Cardiac septum (tissue), 1 donor: ENCODE results near the gene KREMEN2. TPM values are rescaled to one million over a fixed set of nuclear protein-coding genes. Genes with fewer than 3 reads are reported as not detected.

Experiments used
- DNase-seq: peaks from one replicate; pipeline ENCODE4 v3.0.0-alpha.2; 2020; ENCODE audit warnings: low spot score
- intact Hi-C: fragments of 100-400 bp; cut with DNase I; formaldehyde crosslinking; loops from one replicate; pipeline ENCODE4 v1.14.0; 2022
- total RNA-seq: library from RNA; stranded (reverse); fragmentation: NEBNext Ultra II Directional; extraction: Animal tissue kit (Norgen Biotek cat#: 25700); gene quantifications from one replicate; pipeline ENCODE4 v1.2.1, GENCODE V29; 2021
- donor health status: DM: no; HTN: no; CAD: no.

Gene KREMEN2
- total RNA-seq, 1 donor from 2014 or later: not detected

DNA sequence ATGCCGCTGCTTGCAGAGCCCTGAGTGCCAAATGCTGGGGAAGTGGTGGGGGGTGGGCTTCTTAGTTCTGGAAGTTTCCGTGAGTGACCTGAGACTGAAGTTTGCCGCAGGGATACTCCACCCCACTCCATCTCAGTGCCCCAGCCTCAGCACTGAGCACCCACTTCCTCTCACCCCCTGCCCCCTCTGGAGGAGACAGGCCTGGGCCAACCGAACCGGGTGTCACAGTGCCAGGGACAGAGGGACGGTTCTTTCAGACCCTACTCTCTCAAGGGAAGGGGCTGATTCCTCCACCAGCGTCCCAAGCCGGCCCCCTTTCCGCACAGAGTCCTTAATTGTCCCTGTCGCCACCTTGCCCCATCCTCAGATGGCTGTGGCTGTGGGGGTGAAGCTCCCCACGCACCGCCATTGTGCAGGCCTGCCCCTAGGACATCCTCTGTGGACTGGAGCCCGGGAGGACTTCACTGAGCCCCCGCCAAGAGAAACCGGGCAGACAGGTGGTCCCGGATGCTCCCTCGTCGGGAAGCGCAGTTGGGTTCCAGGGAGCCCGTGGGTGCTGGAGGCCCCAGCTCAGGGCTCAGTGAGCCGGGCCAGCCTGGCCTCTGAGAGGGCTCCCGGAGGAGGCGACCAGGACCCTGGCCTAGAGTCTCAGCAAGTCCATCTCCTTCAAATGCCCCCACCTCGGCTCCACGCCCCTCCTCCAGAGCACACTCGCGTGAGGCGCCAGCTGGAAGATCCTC is 1.6 kb upstream of the KREMEN2 start:
- intact Hi-C loops: no loop called here
- no peak for DNase-seq

DNA sequence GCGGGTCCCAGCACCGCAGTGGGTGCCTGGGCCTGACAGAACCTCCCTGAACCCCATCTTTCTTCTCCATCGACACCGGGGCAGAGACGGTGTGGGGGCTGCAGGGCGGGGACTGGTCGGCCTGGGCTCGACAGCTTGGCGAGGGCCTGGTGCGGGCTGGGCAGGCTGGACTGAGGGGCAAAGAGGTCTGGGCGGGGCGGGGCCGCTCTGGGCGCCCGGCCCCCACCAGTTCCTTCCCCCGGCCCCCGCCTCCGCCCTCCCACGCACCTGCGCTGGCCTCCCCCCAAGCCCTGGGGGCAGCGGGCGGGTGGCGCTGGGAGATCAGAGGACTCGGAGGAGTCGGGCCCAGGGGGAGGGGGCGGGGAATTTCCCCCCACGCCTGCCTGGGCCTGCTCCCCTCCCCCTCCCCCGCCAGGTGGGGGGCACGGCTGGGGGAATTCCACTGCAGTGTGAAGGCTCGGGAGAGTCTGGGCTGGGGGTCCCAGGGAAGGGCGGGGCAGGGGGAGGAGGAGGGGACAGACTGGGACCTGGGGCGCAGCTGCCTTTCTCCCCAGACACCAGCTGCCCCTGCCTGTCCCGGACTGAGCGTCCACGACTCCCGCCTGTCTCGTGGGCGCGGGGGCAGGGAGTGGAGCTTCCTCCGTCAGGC is 877 bp upstream of the KREMEN2 start:
- no peak for DNase-seq

DNA sequence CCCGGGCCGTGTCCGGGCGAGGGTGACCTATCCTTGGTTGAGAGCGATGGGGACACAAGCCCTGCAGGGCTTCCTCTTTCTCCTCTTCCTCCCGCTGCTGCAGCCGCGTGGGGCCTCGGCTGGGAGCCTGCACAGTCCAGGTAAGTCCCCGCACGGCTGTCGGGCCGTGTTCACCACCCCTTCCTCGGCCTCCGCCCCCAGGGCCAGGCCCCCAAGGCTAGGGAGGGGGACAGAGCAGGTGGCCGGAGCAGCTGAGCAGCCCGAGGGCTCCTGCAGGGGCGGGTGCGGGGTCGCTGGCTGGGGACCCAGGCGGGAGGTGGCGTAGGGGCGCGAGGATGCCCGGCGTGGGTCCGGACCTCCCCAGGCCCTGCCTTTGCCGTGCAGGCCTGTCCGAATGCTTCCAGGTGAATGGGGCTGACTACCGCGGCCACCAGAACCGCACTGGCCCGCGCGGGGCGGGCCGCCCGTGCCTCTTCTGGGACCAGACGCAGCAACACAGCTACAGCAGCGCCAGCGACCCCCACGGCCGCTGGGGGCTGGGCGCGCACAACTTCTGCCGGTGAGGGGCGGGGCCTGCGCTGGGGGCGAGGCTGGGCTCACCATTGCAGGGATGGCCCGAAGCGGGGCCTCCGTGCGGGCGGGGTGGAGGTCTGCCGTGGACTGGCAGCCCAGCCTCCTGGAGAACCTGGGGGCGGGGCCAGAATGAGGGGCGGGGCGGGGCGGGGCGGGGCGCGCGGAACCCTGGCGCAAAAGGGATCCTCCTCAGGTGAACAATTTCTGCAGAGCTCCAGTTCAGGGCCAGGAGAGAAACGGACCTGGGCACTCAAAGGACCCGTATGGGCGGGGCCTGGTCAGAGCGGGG is 631 bp downstream of the KREMEN2 start:
- DNase-seq: no peak
- intact Hi-C loops: no loop called here

More for the DNA sequence above, 877 bp upstream of the KREMEN2 start:
- intact Hi-C loops: no loop called here

DNA sequence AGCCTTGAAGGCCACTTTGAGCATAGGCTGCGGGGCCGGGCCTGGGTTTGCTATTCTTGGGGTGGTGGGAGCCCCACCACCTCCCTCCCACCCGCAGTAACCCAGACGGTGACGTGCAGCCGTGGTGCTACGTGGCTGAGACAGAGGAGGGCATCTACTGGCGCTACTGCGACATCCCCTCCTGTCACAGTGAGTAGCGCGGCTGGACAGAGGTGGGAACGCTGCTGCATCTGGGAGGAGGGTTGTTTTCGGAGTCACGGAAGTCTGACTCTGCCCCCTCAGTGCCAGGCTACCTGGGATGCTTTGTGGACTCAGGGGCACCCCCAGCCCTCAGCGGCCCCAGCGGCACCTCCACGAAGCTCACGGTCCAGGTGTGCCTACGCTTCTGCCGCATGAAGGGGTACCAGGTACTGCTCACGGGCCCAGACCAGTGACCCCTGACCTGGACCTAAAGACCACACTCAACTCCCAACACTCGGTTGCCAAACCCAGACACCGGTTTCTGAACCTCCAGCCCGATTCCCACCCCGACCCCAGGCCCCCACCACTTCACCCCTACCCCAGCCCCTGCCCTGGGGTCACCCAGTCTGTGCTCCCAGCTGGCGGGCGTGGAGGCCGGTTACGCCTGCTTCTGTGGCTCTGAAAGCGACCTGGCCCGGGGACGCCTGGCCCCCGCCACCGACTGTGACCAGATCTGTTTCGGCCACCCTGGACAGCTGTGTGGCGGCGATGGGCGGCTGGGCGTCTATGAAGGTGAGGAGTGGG is 2.1 kb downstream of the KREMEN2 start:
- intact Hi-C loops: no loop called here
- DNase-seq: no peak

DNA sequence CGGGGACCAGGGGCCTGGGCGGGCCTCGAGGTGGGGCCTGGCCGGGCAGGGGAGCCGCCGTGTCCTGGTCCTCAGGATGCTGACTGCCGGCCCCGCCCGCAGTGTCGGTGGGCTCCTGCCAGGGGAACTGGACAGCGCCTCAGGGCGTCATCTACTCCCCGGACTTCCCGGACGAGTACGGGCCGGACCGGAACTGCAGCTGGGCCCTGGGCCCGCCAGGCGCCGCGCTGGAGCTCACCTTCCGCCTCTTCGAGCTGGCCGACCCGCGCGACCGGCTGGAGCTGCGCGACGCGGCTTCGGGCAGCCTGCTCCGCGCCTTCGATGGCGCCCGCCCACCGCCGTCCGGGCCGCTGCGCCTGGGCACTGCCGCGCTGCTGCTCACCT is 2.7 kb downstream of the KREMEN2 start:
- intact Hi-C loops: no loop called here
- DNase-seq: no peak

DNA sequence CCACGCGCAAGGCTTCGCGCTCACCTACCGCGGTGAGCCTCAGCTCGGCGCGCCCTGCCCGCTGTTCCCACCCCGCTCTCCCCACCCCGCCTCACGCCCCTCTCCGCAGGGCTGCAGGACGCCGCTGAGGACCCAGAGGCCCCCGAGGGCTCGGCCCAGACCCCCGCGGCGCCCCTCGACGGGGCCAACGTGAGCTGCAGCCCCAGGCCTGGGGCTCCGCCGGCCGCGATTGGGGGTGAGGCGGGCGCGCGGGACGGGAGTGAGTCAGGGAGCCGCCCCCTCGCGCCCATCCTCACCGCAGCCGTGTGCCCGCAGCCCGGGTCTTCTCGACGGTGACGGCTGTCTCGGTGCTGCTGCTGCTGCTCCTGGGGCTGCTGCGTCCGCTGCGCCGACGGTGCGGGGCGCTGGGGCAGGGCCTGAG is 3.1 kb downstream of the KREMEN2 start:
- DNase-seq: no peak
- intact Hi-C loops: no loop called here

DNA sequence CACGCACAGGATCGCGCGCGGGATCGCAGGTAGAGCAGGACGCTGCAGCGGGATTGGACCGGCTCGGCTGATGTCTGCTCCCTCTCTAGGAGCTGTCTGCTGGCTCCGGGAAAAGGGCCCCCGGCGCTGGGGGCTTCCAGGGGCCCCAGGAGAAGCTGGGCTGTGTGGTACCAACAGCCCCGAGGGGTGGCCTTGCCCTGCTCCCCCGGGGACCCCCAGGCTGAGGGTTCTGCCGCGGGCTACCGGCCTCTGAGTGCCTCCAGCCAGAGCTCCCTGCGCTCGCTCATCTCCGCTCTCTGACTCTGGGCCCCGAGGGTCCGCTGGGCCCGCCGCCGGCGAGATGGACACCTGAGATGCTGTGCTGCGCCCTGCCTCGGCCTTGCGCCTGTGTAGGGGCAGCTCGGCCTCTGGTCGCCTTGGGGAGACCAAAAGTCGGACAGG is 3.7 kb downstream of the KREMEN2 start:
- intact Hi-C loops: no loop called here
- no peak for DNase-seq

DNA sequence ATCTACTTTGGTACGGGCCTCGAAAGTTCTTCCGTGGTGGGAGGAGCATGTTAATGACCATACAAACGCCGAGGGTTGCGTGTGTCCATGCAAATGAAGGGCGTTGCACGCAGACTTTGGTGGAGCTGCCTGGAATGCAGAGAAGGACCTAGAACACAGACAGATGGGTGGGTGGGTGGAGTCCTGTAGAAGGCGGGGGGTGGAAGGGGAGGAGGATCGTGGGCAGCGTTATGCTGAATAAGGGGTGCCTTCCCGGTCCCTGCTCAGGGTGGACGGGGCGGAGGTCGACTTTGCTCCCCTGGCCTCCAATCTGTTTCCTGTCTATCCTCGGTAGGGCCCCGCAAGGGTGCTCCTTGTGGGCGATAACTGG is 4.3 kb downstream of the KREMEN2 start:
- DNase-seq: no peak
- intact Hi-C loops: no loop called here

DNA sequence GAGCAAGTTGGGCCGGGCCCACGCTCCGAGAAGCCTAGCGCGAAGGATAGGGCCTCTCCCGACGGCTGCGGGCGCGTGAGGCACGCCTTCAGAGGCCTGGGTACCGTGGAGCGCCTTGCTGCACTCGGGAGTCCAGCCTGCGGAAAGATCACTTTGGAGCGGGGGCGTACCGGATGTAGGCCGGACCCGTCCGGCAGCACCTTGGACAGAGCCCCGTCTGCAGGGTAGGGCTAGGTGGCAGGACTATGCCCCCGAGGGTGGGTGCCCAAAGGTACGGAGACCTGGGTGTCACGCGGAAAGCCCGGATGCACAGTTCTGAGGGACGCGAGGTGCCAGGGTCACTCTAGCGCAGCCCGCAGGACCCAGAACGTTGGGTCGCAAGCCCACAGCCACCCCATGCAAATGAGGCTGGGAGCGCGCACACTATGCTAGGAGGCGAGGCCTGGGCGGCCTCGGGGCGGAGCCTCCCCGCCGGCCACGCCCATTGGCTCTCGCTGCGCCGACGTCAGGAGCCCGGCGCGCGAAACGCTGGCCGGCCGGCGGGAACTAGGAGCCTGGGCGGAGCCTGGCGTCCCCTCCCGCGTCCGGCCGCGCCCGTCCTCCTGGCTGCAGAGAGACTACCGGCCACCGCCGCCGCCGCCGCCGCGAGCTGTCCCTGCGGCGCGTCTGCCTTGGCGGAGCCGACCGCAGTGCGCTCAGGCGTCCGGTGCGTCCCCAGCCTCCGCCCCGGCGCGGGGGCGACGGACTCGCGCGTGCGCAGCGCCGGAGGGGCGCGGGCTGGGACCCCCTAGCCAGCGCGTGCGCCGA is 4.9 kb downstream of the KREMEN2 start, which contains the start of gene PAQR4:
PAQR4 (plus strand) TSS at position 611 of the 807 bp plus-strand sequence. CDS start 327 bp downstream, outside the sequence.
- intact Hi-C loops: no loop called here
- DNase-seq: peak; percentile 93

DNA sequence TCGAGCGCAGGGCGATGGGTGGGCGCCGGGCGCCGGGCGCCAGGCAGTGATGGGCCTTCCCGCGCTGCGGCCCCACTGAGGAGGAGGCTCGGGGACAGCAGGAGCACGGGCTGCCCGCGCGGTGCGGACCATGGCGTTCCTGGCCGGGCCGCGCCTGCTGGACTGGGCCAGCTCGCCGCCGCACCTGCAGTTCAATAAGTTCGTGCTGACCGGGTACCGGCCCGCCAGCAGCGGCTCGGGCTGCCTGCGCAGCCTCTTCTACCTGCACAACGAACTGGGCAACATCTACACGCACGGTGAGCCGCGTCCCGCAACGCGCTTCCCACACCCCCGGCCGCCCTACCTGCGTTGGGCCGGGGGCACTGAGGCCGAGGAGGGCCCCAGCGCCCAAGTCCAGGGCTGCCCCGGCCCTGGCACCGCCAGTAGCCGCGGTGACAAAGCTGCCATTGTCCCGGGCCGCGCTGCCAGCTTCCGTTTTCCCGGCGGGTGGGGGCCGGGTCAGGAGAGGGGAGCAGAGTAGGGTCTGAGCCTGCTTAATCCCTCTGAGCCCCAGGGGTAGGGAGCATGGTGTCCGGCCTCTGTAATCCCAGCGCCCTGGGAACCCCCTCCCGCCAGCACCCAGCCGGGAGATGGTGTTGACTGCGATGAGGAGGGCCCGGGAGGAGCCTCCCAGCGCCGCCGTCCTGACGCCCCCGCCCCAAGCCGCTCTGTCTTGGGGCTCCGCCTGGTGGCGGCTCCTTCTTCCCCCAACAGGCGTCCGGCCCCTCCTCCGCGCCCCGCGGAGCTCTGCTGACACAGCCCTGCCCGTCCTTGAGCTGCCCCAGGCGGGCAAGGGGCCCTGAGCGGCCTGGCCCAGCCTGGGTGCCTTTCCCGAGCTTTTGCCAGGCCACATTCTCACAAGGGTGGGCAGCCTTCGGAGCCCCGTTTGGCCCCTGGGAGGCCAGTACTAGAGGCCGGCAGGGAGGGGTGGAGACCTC is 5.8 kb downstream of the KREMEN2 start:
- intact Hi-C loops: no loop called here
- peak; percentile 85 for DNase-seq

DNA sequence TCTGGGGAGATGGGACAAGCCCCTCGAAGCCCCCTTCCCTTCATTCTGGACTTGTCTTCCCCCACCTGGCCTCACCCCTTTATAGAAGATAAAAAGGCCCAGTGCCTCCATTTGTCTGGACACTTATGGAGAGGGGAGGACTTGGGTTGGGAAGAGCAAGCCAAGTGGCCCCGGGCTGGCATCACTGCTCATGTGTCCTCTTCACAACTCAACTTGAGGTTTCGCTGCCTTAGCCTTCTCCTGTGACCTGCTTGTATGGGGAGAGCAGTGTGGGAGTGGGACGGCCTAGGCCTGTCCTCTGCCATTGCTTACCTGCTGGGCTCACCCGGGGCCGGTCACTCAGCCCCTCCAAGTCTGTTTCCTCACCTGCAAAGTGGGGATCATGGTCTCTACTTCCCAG is 6.5 kb downstream of the KREMEN2 start:
- no peak for DNase-seq
- intact Hi-C loops: no loop called here

DNA sequence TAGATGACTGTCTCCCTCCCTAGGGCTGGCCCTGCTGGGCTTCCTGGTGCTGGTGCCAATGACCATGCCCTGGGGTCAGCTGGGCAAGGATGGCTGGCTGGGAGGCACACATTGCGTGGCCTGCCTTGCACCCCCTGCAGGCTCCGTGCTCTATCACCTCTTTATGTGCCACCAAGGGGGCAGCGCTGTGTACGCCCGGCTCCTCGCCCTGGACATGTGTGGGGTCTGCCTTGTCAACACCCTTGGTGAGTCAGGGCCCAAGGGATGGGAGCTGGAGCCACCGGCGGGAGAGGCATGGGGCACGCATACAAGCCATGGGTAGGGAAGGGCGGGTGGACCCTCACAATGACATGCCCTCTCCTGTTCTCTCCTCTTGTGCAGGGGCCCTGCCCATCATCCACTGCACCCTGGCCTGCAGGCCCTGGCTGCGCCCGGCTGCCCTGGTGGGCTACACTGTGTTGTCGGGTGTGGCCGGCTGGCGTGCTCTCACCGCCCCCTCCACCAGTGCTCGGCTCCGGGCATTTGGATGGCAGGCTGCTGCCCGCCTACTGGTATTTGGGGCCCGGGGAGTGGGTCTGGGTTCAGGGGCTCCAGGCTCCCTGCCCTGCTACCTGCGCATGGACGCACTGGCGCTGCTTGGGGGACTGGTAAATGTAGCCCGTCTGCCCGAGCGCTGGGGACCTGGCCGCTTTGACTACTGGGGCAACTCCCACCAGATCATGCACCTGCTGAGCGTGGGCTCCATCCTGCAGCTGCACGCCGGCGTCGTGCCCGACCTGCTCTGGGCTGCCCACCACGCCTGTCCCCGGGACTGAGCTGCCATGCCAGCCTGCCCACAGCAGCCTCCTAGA is 7.3 kb downstream of the KREMEN2 start:
- DNase-seq: no peak
- intact Hi-C loops: no loop called here

DNA sequence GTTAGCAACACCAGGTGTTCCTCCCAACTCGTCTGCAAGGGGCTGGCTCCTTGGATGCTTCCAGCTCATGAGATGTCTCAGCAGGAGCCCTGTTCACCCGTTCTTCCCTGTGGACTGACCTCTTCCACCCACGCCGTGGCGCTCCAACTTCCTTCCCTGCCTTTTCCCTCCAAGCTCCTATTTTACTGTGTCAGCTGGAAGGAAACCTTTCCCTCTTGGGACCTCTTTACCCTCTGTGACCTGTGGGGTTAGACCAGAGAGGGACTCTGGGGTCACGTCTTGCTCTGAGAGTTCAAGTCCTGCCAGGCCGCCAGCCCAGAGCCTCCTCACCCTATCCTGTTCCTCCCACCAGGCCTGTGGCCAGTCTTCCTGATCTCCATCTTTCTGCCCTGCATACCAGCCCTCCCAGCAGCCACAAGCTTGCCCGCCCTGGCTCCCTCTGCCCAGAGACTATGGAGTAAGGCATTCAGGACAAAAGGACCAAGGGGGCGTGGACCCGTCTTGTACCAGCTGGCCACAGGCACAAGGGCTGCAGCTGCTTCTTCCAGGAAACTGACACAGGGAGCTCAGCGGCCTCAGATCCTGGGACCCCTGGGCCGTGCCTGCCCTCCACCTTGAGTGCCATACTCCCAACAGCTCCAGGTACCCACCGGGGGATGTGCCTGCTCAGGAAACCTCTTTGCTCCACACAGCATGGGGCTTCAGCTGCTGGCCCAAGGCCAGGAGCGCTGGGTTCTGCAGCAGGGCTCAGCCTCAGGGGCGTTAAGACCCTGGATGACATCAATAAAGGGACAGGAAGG is 8.1 kb downstream of the KREMEN2 start:
- intact Hi-C loops: no loop called here
- DNase-seq: no peak

DNA sequence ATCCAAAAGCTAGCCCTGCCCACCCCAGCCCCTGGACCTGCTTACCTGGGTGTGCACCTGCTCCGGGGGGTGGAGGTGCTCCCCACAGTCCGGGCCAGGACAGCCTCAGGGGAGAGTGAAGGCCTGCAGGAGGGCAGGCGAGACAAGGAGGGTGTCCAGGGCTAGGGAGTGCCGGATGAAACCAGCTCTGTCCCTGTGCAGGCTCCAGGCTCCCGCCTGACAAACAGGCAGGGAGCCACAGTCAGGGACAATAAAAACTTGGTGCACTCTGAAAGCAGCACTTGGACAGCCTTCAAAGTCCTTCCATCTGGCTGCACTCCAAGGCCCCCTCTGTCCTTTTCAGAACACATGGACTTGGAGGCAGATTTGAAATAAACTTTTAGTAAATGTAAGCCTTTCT is 9.0 kb downstream of the KREMEN2 start:
- intact Hi-C loops: no loop called here
- DNase-seq: no peak

DNA sequence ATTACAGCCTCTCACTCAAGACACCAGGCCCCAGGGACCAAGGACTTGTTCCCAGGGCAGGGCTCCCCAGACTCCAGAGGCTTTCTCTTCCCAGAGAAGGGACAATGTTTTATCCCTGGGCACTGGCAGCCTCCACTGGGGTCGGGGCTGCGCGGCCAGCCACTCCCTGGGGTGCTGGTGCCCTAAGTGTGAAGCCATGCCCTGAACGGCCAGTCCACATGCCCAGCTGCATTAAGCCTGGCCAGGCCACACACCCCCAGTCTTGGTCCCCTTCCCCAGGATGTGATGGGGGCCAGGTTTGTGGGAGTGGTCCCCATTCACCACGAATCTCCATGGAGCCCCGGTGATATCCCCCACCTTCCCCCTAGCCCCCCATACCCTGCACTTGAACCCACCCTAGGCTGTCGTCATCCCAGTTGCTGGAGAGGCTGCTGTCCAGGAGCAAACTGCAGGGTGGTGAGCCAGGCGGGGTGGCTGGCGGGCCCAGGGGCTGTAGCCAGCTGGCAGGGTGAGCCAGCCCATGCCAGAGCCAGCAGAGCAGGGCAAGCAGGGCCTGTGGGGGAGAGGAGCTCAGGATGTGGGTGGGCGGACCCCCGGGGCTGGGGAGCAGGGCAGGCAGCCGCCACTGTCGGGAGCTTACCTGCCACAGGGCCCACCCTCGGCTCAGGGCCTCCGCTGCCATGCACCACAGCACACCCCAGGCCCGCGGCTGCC is 9.7 kb downstream of the KREMEN2 start:
- no peak for DNase-seq
- intact Hi-C loops: no loop called here
